ENCODE results near the gene CRABP2.

GRCh38 chr1:156744344-156744743, 39.0 kb upstream of the CRABP2 start:
- TF ChIP-seq CTCF (IDR thresholded peaks at IDR 0.05) (no peak), POLR2A (IDR thresholded peaks at IDR 0.05) (no peak)
